ENCODE data around the gene DYNLT5.
"Not testable (repeated sequence)": the region's sequence is repeated elsewhere in the genome, so short reads cannot be mapped to it uniquely, and the experiment has no call there.

Gene DYNLT5

DNA sequence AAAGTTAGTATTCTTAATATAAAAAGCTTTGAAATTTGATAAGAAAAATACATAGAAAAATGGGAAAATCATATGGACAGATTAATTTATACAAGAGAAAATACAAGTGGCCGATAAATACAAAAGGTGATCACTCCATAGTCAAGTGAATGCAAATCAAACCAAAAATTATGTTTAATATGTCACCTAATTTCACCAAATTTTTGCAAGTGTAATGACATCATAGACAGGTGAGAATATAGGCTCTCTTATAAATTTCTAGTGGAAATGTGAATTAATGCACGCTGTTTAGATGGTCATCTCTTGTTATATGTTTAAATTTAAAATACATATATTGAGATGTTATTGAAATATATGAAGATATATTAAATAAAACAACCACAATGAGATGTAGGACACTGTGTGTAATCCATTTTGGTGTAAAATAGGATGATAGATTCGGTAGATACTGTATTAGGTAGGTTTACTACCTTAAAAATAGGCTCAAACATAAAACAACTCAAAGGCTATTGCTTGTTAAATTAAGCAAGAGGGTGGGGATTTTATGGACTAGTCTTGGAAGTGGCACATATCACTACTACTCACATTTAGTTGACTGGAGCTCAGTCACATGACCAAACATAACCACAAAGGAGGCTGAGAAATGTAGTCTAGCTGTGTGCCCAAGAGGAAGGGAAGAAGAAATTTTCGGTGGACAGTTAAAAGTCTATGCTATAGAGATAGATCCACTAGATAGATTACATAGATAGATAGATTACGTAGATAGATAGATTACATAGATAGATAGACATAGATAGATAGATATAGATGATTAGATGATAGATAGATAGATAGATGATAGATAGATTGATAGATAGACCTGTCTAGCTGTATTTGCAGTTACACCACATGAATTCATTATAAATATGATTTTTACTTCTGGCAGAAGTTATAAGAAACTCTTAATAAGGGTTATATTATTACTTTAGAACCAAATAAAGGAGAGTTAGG is 39.7 kb downstream of the DYNLT5 start:
- DNase-seq (ENCODE audit: low spot score) (no peak), ATAC-seq (ENCODE audit: low read depth) (no peak)
- Histone ChIP-seq H3K27ac (ENCODE audit: poor library complexity, severe bottlenecking) (no peak overlapping the region), H3K4me3 (ENCODE audit: severe bottlenecking) (no peak overlapping the region), H3K4me1 (ENCODE audit: insufficient read depth, poor library complexity, severe bottlenecking) (no peaks in the 10 kb centered on the region), H3K27me3 (ENCODE audit: insufficient read depth, poor library complexity, severe bottlenecking) (no peaks in the 10 kb centered on the region), H3K9me3 (ENCODE audit: severe bottlenecking) (no peaks in the 10 kb centered on the region), H3K36me3 (ENCODE audit: low read depth) (no peaks in the 10 kb centered on the region)
- TF ChIP-seq, protein P1, sequence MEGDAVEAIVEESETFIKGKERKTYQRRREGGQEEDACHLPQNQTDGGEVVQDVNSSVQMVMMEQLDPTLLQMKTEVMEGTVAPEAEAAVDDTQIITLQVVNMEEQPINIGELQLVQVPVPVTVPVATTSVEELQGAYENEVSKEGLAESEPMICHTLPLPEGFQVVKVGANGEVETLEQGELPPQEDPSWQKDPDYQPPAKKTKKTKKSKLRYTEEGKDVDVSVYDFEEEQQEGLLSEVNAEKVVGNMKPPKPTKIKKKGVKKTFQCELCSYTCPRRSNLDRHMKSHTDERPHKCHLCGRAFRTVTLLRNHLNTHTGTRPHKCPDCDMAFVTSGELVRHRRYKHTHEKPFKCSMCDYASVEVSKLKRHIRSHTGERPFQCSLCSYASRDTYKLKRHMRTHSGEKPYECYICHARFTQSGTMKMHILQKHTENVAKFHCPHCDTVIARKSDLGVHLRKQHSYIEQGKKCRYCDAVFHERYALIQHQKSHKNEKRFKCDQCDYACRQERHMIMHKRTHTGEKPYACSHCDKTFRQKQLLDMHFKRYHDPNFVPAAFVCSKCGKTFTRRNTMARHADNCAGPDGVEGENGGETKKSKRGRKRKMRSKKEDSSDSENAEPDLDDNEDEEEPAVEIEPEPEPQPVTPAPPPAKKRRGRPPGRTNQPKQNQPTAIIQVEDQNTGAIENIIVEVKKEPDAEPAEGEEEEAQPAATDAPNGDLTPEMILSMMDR (IDR thresholded peaks at IDR 0.05; ENCODE audit: poor library complexity, severe bottlenecking), result no peak

DNA sequence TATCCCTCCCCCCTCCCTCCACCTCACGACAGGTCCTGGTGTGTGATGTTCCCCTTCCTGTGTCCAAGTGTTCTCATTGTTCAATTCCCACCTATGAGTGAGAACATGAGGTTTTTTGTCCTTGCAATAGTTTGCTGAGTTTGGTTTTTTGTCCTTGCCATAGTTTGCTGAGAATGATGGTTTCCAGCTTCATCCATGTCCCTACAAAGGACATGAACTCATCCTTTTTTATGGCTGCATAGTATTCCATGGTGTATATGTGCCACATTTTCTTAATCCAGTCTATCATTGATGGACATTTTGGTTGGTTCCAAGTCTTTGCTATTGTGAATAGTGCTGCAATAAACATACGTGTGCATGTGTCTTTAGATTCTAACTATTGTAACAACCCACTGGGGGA is 43.6 kb downstream of the DYNLT5 start:
- H3K4me3 ChIP-seq (ENCODE audit: severe bottlenecking); H3K27me3 ChIP-seq (ENCODE audit: insufficient read depth, poor library complexity, severe bottlenecking); H3K27ac ChIP-seq (ENCODE audit: poor library complexity, severe bottlenecking); H3K4me1 ChIP-seq (ENCODE audit: insufficient read depth, poor library complexity, severe bottlenecking); DNase-seq (ENCODE audit: low spot score); H3K36me3 ChIP-seq (ENCODE audit: low read depth); ATAC-seq (ENCODE audit: low read depth); H3K9me3 ChIP-seq (ENCODE audit: severe bottlenecking): not testable (repeated sequence)

DNA sequence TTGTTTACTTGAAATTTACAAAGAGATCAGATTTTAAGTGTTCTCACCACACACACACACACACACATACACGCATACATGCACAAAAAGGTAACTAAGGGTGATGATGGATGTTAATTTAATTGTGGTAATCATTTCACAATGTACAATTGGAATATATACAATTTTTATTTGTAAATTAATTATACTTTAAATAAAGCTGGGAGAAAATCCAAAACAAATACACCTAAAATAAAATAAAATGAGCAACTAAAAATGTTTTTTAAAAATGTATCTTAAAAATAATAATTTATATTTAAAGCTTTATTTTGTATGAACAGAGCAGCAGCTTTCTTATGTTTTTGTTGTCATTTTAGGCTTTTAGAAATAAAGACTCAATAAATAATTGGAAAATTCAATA is 57.0 kb downstream of the DYNLT5 start:
- Histone ChIP-seq H3K4me3 (ENCODE audit: severe bottlenecking) (no peak overlapping the region), H3K4me1 (ENCODE audit: insufficient read depth, poor library complexity, severe bottlenecking) (no peaks in the 10 kb centered on the region), H3K27me3 (ENCODE audit: insufficient read depth, poor library complexity, severe bottlenecking) (no peaks in the 10 kb centered on the region), H3K36me3 (ENCODE audit: low read depth) (no peaks in the 10 kb centered on the region), H3K9me3 (ENCODE audit: severe bottlenecking) (peaks cover 2% of the 10 kb centered on the region), H3K27ac (ENCODE audit: poor library complexity, severe bottlenecking) (no peak overlapping the region)
- ATAC-seq (ENCODE audit: low read depth), result no peak
- DNase-seq (ENCODE audit: low spot score), result no peak
- TF ChIP-seq, protein P1 (IDR thresholded peaks at IDR 0.05; ENCODE audit: poor library complexity, severe bottlenecking), result no peak

DNA sequence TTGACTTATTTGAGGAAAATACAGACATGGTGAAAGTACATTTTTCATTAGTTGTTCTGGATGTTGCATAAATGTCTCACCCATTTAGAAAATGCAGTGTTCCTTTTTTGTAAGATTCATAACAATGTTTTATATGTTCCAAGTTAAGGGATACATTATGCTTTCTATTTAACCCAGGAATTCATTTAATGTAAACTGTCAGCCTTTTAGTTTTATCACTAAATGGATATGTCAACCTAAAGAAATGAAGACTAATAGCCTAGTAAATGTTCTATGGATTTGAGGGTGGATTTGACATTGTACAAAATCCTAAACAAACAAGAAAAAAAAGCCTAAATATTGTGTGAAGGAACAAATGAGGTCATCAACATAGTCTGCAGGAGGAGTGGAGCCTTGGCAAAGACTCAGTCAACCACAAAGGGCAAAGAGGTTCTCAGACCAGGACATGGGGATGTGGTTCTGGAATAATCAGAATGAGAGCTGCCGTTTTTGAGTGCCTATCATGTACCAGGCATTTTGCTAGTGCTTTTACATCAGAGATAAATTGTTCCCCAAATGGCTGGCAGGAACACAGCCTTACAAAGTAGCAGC is 57.6 kb downstream of the DYNLT5 start:
- ATAC-seq (ENCODE audit: low read depth) (0 out of 3 replicates have a peak, but pooled peaks have one; percentile 21), DNase-seq (ENCODE audit: low spot score) (no peak)
- Histone ChIP-seq H3K4me1 (ENCODE audit: insufficient read depth, poor library complexity, severe bottlenecking) (no peaks in the 10 kb centered on the region), H3K9me3 (ENCODE audit: severe bottlenecking) (peaks cover 2% of the 10 kb centered on the region), H3K4me3 (ENCODE audit: severe bottlenecking) (no peak overlapping the region), H3K36me3 (ENCODE audit: low read depth) (no peaks in the 10 kb centered on the region), H3K27me3 (ENCODE audit: insufficient read depth, poor library complexity, severe bottlenecking) (no peaks in the 10 kb centered on the region), H3K27ac (ENCODE audit: poor library complexity, severe bottlenecking) (no peak overlapping the region)
- TF ChIP-seq, protein P1 (IDR thresholded peaks at IDR 0.05; ENCODE audit: poor library complexity, severe bottlenecking), result no peak

DNA sequence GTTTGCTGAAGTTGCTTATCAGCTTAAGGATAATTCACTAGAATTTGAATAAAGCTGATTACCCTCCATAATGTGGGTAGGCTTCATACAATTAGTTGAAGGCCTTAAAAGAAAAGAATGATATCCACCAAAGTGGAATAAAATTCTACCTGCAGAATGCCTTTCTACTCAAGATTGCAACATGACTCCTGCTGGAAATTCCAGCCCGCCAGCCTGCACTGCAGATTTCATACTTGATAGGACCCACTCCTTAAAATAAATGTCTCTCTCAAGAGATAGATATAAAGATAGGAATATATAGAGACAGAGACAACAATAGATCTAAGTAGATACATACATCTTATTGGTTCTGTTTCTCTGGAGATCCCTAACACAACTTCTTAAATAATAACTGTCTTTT is 72.5 kb downstream of the DYNLT5 start:
- TF ChIP-seq, protein P1 (IDR thresholded peaks at IDR 0.05; ENCODE audit: poor library complexity, severe bottlenecking), result no peak
- H3K4me3 ChIP-seq (ENCODE audit: severe bottlenecking), result no peak overlapping the region
- H3K4me1 ChIP-seq (ENCODE audit: insufficient read depth, poor library complexity, severe bottlenecking), result no peaks in the 10 kb centered on the region
- H3K36me3 ChIP-seq (ENCODE audit: low read depth), result no peaks in the 10 kb centered on the region
- H3K27ac ChIP-seq (ENCODE audit: poor library complexity, severe bottlenecking), result no peak overlapping the region
- no peaks in the 10 kb centered on the region for H3K9me3 ChIP-seq (ENCODE audit: severe bottlenecking)
- DNase-seq (ENCODE audit: low spot score) (no peak), ATAC-seq (ENCODE audit: low read depth) (no peak)
- H3K27me3 ChIP-seq (ENCODE audit: insufficient read depth, poor library complexity, severe bottlenecking), result no peaks in the 10 kb centered on the region
